Natural killer cell (primary cell): ENCODE measurements around the gene ATP11A. TPM values are rescaled to one million over a fixed set of nuclear protein-coding genes. Genes with fewer than 3 reads are reported as not detected.

ENCODE experiments used
- ATAC-seq, 3 donors: fragments of 150-1000 bp in 2 of 3; fragments of 200-7000 bp in 1 of 3; cut with Tn5 transposase; 1 replicate in 1 of 3; 2 replicates in 2 of 3; pipeline ENCODE4 v1.10.0; 2021; ENCODE audit warnings: mild to moderate bottlenecking in 2 of 3, moderate library complexity in 2 of 3
- DNase-seq, 2 donors: peaks; one replicate each; pipeline versions ENCODE4 v3.0.0 to v3.0.0-alpha.2; 2013 to 2021; ENCODE audit warnings: mixed read lengths in 1 of 2
- H3K27ac ChIP-seq: one replicate; pipeline ENCODE4 v1.5.1; 2013; ENCODE audit warnings: mild to moderate bottlenecking, low read length
- H3K27me3 ChIP-seq: one replicate; pipeline ENCODE4 v1.6.1; 2013; ENCODE audit warnings: low read length; ENCODE audit not compliant: control insufficient read depth, insufficient read depth
- H3K36me3 ChIP-seq: one replicate; pipeline ENCODE4 v1.6.1; 2013; ENCODE audit warnings: low read length; ENCODE audit not compliant: control insufficient read depth, insufficient read depth
- H3K4me1 ChIP-seq: one replicate; pipeline ENCODE4 v1.6.1; 2013; ENCODE audit warnings: low read length; ENCODE audit not compliant: control insufficient read depth, insufficient read depth
- H3K4me3 ChIP-seq: one replicate; pipeline ENCODE4 v1.5.1; 2013; ENCODE audit warnings: low read length
- H3K9me3 ChIP-seq: one replicate; pipeline ENCODE4 v1.6.1; 2013; ENCODE audit warnings: low read length; ENCODE audit not compliant: control insufficient read depth, insufficient read depth
- H3K27ac Mint-ChIP-seq, 2 donors: one replicate each; pipeline ENCODE4 v1.8.0; 2022; ENCODE audit warnings: mild to moderate bottlenecking in 2 of 2, mixed read lengths in 2 of 2, moderate library complexity in 1 of 2
- H3K27me3 Mint-ChIP-seq, 2 donors: one replicate each; pipeline ENCODE4 v1.8.0; 2022; ENCODE audit warnings: low read depth in 2 of 2, mixed read lengths in 2 of 2
- H3K36me3 Mint-ChIP-seq: one replicate; pipeline ENCODE4 v1.8.0; 2022; ENCODE audit warnings: mixed read lengths
- H3K4me1 Mint-ChIP-seq, 2 donors: one replicate each; pipeline ENCODE4 v1.8.0; 2022; ENCODE audit warnings: mixed read lengths in 2 of 2
- H3K4me3 Mint-ChIP-seq: one replicate; pipeline ENCODE4 v1.8.0; 2022; ENCODE audit warnings: mild to moderate bottlenecking, moderate library complexity, mixed read lengths
- H3K9me3 Mint-ChIP-seq, 2 donors: one replicate each; pipeline ENCODE4 v1.8.0; 2022; ENCODE audit warnings: mixed read lengths in 2 of 2
- CTCF ChIP-seq: fragments of 200-600 bp; IDR thresholded peaks from one replicate; pipeline ENCODE4 v1.8.0; 2022; ENCODE audit warnings: antibody characterized with exemption
- WGBS: methylation state at CpG from one replicate; pipeline ENCODE4 v1.1.7; 2013; ENCODE audit warnings: missing lambda C conversion rate; ENCODE audit not compliant: insufficient coverage; 5-methylcytosine and 5-hydroxymethylcytosine counted together
- intact Hi-C: fragments of 100-400 bp; cut with micrococcal nuclease; formaldehyde crosslinking; loops from one replicate; pipeline ENCODE4 v1.14.2; 2022
- total RNA-seq, 4 donors: library from RNA; stranded (reverse); fragments of 120-200 nt in 1 of 4; gene quantifications; one replicate each; pipeline versions ENCODE4 v1.2.3 to v1.2.4, GENCODE V29; 2013 to 2022

ATP11A gene
- total RNA-seq, 3 donors from 2014 or later (not counting 1 experiment from before 2014, with no cell fraction given), result 47.1 to 68.6 (median 50.7) TPM

GRCh38 chr13:112761701-112762689 is 72.2 kb downstream of the ATP11A start:
- Histone ChIP-seq H3K27me3 (no peaks in the 10 kb centered on the region), H3K36me3 (no peaks in the 10 kb centered on the region), H3K4me3 (no peak overlapping the region), H3K27ac (no peak overlapping the region), H3K4me1 (no peaks in the 10 kb centered on the region), H3K9me3 (peaks cover 3% of the 10 kb centered on the region)
- WGBS, result 94% methylated on average over 20 of the region's 21 CpGs
- Mint-ChIP-seq H3K27ac (no peak overlapping the region), H3K27me3 (no peaks in the 10 kb centered on the region), H3K4me1 (peaks cover 4 to 6% of the 10 kb centered on the region in 2 donors), H3K9me3 (no peaks in the 10 kb centered on the region), H3K36me3 (no peaks in the 10 kb centered on the region), H3K4me3 (no peak overlapping the region)
- intact Hi-C loops, result no loop called here
- ATAC-seq (no peak), DNase-seq (no peak)
- TF ChIP-seq CTCF, result no peak

- H3K27ac Mint-ChIP-seq, result no peak overlapping the region
- peaks cover 8 to 11% of the 10 kb centered on the region in 2 donors for H3K4me1 Mint-ChIP-seq
- no peak for DNase-seq
- H3K9me3 Mint-ChIP-seq, result no peaks in the 10 kb centered on the region
- H3K36me3 Mint-ChIP-seq, result no peaks in the 10 kb centered on the region
- H3K4me3 Mint-ChIP-seq, result no peak overlapping the region
- H3K27me3 ChIP-seq, result no peaks in the 10 kb centered on the region
- WGBS, result 91% methylated on average over 19 of the region's 19 CpGs
- H3K4me1 ChIP-seq, result peaks cover 5% of the 10 kb centered on the region
- intact Hi-C loops, result no loop called here
- no peak overlapping the region for H3K4me3 ChIP-seq
- no peak overlapping the region for H3K27ac ChIP-seq
- H3K36me3 ChIP-seq, result no peaks in the 10 kb centered on the region
- peaks cover 3% of the 10 kb centered on the region for H3K9me3 ChIP-seq
- no peak for ATAC-seq
- no peaks in the 10 kb centered on the region for H3K27me3 Mint-ChIP-seq
- no peak for TF ChIP-seq CTCF
These were observed 72.8 kb downstream of the ATP11A start for GRCh38 chr13:112762690-112763080.

- Mint-ChIP-seq H3K9me3 (no peaks in the 10 kb centered on the region), H3K4me3 (no peak overlapping the region)
- 94% methylated on average over 11 of the region's 11 CpGs for WGBS
These were observed 74.2 kb downstream of the ATP11A start for GRCh38 chr13:112764028-112764427.

More at GRCh38 chr13:112764028-112764427, 74.2 kb downstream of the ATP11A start:
- peaks cover 21 to 24% of the 10 kb centered on the region in 2 donors for H3K4me1 Mint-ChIP-seq
- intact Hi-C loops, result no loop called here
- H3K27me3 ChIP-seq, result no peaks in the 10 kb centered on the region
- DNase-seq, result no peak
- H3K36me3 ChIP-seq, result no peaks in the 10 kb centered on the region
- H3K36me3 Mint-ChIP-seq, result no peaks in the 10 kb centered on the region
- H3K27ac Mint-ChIP-seq, result peak overlapping the region in 1 of 2 donors; percentile 34
- H3K27ac ChIP-seq, result no peak overlapping the region
- no peak overlapping the region for H3K4me3 ChIP-seq
- no peak for ATAC-seq
- peaks cover 18% of the 10 kb centered on the region for H3K4me1 ChIP-seq
- no peaks in the 10 kb centered on the region for H3K27me3 Mint-ChIP-seq
- no peak for TF ChIP-seq CTCF
- H3K9me3 ChIP-seq, result peaks cover 3% of the 10 kb centered on the region
